Measurements from ENCODE around the gene UGT1A6. TPM values are rescaled to one million over a fixed set of nuclear protein-coding genes. Genes with fewer than 3 reads are reported as not detected.

Gene UGT1A6
- total RNA-seq, 1 experiment from 2014 or later: 2.6 TPM

DNA sequence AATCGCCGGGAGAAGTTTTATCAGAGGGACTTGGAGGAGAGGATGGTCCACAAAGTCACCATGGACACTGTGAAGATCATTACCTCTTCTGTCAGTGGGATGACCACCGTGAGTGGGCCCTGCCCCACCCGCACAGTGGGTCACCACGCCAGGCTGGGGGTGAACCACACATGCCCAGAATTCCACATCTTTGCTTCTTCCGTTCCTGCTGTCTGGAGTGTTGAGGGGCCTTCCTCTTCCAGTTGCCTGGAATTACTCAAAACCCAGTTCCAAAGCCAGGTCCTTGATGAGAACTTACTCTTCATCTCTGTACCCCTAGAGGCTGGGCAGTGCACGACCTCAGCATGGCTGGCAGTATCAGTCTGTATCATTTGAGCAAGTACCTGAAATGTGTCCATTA is 107.5 kb downstream of the UGT1A6 start:
- DNase-seq (ENCODE audit: low spot score): no peak

DNA sequence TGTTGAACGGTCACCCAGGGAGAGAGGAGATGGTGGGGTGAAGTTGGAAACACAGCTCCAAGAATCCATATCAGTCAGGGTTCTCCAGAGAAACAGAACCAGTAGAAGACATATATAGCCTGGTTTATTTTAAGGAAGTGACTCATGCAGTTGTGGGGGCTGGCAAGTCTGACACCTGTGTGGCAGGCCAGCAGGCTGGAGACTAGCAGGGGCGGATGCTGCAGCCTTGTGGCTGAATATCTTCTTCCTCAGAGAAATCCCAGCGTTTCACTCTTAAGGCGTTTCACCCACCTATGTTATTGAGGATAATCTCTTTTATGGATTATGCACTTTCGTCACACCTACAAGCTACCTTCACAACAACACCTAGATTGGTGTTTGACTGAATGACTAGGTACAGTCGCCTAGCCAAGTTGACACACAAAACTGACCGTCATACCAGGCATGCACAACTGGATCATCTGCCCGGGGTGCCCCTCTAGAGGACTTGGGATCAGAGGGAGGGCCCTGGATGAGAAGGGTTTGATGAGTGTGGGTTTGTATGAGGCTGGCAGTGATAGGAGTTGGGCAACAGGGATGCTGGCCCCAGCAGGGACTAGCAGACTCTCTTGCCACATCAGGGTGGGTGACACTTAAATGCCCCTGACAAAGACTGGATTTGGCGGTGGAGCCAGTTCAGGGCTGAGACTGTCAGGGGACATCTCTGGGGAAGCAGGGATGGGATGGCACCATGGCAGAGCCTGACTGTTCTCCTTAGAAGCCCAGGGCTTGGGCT is 108.9 kb downstream of the UGT1A6 start:
- DNase-seq (ENCODE audit: low spot score): peak; percentile 67

DNA sequence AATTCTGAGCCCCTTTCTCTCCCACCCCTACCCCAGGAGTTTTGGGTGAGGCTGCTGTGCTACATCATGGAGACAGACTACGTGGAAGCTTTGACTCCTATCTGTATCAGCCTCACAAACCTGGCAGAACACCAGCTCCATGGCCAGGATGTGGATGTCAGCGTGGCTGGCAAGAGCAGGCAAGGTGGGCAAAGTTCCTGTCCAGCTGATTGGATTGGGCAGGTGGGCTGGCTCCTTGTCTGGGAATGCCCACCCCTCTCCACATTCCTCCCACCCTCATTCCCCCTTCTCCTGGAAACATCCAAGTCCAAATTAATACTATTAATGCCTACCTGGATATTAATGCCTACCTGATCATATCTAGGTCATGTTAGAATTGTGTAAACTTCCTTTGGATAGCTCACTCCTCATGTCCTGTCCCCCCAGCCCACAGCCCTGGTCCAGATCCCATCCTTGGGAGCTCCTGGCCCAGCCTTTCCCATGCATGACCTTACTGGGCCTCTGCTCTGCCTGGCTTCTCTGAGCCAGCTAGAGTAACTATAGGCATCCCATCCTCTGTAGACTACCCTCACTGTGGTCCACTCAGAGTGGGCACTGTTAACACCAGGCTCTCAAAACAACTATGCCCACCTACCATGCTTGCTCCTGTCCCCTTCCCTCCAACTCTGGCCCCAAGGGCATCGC is 109.6 kb downstream of the UGT1A6 start:
- DNase-seq (ENCODE audit: low spot score): no peak

DNA sequence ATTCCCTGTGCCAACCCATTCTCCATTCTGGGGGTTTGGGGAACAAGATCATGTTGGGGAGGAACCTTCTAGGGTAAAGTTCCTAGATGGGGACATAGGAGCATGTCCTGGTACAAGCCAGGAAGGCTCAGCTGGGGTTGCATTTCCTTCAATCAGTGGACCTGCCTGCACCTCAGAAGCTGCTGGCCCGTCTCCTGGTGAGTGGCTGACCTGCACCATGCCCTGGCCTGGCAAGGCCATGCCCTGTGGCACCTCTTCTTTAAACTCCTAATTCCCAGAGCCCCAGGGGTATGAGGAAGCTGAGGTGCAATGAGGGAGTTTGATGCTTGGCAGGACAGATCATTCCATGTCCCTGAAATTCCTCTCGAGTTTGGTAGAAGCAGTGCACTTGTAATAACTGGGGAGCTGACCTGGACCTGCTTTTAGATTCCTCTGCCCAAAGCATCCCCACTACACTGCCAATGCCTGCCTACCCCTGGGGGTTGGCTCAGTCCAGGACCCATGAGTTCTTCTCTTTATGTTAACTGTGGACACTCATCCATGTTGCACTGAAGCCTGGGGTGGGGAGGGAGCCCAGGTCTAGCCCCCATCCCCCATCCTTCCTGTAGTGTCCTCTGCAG is 110.7 kb downstream of the UGT1A6 start:
- no peak for DNase-seq (ENCODE audit: low spot score)

DNA sequence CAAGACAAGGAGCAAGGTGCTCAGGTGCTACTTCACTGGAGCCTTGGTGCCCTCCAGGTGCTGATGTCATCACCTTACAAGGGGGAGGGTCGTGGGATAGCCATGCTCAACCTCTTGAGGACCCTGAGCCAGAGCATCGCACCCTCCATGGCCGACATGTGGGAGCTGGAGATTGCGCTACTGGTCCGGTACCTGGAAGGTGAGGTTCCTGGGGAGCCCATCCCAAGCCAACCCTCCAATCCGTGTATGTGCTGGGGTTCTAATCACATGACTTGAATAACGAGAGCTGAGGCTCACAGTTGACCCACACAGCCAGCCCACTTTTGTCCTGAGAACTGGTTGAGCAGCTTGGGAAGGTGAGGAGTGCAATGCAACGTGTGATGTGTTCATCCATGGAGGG is 111.3 kb downstream of the UGT1A6 start:
- no peak for DNase-seq (ENCODE audit: low spot score)

DNA sequence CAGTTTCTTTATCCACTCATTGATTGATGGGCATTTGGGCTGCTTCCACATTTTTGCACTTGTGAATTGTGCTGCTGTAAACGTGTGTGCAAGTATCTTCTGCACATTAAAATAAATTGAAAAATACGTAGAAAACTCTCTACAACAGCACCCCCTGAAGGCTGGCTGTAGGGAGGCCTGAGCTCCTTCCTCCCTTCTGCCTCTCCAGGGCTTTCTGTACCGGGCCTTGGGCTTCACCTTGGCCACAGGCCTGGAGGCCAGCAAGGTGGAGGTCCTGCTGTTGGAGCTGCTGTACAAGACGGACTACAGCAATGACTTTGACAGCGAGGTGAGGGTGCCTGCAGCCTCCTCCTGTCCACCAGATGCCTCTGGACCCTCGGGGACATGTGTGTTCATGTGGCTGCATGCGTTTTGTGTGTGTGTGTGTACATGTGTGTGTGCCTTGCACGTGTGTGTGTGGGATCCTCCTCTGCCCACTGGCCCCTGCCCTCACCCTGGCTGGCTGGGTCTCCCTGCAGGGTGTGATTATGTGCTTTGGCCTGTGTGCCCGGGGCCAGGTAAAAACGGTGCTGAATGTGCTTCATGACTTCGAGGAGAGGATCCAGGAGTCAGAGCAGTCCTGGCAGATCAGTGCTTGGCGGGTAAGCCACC is 114.7 kb downstream of the UGT1A6 start:
- no peak for DNase-seq (ENCODE audit: low spot score)

DNA sequence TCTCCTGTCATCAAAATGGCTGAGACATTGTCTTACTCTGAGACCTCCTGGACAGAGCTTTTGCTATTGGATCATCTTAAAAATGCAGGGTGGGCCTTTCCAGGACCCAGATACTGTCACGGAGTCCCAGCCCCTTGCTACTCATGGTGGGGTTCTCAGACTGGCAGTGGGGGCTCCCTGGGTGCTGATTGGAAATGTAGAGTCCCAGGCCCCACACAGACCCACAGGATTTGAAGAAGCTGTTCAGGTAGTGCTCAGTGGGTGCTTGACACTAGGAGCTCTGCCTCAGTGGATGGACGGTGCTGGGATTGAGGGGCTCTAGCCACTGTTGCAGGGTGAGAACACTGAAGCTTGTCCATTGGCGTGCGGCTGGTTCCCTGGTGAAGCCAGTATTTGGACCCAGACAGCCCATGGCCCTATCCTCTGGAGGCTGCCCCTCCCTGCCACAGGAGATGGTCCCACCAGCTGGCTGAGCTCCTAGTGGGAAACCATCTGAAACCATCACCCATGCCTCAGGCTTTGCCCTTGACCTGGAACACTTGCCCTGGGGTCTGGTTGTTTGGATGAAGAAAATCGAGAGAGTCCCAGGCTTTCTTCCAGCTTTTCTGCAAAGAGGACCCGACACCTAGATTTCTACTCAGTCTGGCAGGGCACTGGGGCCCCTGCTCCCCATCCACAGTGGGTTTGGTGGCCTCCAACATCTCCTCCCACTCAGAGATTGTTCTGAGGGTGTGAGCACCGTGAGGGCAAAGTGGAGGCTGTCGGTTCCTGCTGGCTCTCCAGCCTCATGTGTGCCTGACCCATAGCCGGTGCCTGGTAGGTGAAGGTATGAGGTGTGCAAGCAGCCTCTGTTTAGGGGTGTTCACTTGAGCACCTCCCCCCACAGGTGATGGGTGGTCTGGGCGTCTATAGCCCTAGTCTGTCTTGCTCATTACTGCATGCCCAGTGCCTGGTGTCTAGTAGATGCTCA is 115.6 kb downstream of the UGT1A6 start:
- DNase-seq (ENCODE audit: low spot score): no peak

DNA sequence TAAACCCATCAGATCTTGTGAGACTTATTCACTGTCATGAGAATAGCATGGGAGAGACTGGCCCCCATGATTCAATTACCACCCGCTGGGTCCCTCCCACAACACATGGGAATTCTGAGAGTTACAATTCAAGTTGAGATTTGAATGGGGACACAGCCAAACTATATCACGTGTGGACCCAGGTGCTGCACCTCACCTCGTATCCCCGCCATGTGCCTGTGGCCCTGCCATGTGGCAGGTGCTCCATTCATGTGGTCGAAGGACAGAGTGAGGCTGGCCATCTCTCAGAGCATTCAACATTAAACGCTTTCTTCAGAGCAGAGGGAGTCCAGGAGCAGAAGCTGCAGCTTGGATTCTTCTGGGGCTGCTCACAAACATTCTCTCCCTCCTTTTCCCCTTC is 117.7 kb downstream of the UGT1A6 start:
- no peak for DNase-seq (ENCODE audit: low spot score)

DNA sequence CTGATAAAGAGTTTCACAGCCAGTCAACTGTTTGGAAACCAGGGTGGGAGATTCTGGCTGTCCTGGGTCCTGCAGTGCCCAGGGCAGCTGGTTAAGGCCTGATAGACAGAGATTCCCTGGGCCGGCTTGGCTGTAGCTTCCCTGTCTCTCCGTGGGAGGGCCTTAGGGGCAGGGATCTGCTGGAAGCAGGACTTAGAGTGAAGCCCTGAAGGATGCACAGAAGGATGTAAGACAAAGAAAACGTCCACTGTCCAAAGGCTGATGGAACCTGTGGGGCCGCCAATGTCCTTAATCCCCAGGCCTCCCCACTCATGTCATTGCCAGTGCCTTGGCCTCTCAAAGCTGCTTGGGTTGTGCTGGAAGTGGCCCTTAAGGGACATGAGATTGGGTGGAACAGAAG is 118.4 kb downstream of the UGT1A6 start:
- DNase-seq (ENCODE audit: low spot score): no peak

DNA sequence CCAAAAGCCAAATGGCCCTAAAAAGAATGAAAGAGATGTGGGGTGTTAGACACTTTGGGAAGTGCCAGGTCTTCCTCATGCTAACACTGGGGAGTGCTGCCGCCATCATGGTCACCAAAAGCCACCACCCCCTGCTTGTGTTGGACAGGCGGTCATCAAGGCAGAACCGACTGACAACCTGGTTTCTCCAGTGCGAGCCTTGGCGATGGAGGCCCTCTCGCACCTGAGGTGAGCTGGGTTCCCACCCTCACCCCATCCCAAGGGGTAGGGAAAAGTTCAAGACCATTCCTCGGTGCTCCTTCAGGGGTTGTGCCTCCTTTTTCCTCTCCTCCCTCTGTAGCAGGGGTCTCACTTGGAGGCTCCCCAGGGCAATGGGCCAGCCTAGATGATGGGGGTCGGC is 119.0 kb downstream of the UGT1A6 start:
- no peak for DNase-seq (ENCODE audit: low spot score)

DNA sequence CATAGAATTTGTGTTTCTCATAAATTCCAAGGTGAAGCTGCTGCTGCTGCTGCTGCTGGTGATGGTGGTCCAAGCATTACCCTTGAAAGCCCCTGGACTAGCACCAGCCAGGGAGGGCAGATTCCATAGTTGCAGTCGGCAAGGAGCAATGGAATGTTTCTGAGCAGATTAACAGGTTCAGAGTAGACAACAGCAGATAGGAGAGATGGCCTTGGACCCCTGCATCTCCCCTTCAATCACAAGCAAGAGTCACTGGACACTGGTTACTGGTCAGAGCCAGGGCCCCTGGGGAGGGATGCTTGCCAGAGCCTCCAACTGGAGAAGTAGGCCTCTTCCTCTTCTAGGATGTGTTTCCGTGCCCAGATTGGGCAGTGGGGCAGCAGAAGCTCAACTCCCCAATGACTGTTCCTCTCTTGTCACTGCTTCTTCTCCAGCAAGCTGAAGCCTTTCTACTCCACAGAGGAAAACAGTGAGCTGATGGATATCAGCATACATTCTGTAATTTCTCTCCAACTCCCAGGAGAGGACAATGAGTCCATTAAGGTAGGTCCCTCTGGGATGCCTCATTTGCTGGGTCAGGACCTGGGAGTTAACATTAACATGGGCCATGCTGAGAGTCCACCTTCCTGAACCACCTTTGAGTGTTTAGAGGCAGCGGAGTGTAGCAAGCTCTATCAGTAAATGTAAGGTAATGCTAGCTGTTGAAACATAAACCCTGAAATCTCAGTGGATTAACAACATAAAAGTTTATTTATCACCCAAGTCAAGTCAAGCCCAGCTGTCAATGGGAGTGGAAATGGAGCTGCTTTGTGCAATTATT is 120.8 kb downstream of the UGT1A6 start:
- DNase-seq (ENCODE audit: low spot score): no peak

DNA sequence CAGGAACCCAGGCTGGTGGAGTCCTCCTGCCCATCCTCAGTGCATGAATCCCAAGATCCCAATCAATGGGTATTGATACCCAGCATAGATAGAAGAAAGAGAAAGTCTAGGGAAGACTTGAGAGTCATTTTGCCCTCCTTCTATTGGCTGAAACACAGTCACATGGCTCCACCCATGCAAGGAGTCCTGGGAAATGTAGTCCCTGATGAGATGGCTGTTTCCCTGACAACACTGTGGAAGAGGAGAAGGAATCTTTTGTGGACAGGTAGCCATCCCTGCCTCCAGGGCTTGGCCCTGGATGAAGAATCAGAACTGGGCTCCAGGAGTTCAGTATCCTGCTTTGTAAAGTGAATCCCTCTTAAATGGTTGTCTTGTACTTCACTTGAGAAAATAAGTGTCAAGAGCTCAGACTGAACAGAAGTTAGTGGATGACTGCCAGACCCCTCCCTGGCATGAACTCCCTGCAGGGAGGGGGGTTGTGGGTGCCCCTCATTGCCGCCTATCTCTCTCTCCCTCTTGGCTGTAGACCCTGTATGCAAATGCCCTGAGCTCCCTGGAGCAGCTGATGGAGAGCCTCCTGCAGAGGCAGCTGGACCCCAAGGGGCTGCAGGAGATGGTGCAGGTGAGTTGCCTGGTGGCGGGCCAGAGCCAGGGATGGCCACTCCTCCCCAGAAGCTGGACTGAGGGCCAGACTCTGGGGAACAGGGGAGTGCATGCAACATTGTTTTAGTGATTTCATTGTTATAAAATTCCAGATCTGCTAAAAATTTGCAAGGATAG is 121.6 kb downstream of the UGT1A6 start:
- DNase-seq (ENCODE audit: low spot score): no peak

DNA sequence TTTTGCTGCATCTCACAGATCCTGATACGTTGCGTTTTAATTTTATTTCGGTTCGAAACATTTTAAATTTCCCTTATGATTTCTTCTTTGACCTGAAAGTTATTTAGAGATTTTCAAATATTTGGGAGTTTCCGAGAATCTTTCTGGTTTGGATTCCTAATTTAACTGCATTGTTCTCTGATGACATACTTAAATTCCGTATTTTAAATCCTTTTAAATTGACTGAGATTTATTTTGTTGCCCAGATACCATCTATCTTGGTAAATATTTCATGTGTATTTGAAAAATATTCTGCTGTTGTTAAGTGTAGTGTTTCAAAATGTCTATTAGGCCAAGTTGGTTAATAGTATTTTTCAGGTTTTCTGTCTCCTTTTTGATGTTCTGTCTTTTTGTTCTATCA is 123.2 kb downstream of the UGT1A6 start:
- no peak for DNase-seq (ENCODE audit: low spot score)

DNA sequence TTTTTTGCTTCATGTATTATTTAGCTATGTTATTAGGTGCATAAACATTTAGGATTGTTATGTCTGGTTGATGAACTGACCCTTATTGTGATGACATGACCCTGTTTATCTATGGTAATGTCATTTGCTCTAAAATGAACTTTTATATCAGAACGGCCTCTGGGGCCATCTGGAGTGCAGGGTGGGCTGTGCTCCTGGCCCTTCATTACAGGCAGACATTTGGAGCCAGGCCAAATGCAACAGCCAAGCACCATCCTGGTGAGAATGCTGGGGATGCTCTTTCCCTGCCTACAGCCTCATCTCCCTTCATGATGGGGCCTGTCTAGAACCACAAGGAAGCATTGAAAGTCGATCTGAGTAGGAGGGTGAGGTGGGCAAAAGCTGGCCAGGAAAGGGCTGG is 123.6 kb downstream of the UGT1A6 start:
- no peak for DNase-seq (ENCODE audit: low spot score)

DNA sequence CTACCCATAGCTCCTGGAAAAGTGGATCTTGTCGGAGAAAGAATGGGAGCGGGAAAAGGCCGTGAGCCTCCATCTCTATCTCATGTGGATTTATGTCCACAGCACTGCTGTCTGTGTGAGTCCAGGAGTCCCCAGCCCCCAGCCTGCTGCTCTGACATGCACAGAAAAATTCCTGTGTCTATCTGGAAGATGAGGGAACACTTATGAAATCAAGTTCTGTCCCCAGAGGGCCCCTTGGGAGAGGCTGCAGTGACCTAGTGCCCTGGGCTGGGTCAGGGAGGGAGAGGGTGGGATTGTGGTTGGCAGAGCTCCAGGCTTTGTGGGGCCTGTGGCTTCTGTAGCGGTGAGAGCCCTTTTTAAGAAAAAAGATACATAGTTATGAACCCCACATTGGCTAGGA is 124.1 kb downstream of the UGT1A6 start:
- no peak for DNase-seq (ENCODE audit: low spot score)

DNA sequence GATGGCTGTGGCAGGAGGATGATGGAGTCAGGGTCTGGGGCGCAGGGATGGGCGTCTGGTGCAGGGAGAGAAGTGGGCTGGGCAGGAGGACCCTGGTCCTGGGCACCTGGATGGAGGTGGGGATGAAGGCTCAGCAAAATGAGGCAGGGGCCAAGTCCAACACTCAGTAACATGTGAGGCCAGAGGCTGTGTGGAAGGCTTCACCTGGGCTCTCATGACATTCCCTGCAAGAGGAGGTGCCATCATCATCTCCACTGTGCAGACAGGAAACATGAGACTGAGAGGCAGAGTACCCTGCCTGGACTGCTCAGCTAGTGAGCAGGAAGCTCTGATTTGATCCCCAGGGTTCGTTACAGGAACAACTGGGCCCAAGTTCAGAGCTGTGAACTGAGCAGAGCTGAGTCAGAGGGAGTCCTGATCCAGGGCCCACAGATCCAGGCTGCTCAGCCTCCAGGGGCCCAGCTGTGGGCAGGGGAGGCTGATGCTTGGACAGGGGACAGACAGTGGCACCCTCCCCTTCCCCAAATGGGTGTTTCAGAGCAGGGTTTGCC is 124.7 kb downstream of the UGT1A6 start:
- no peak for DNase-seq (ENCODE audit: low spot score)

DNA sequence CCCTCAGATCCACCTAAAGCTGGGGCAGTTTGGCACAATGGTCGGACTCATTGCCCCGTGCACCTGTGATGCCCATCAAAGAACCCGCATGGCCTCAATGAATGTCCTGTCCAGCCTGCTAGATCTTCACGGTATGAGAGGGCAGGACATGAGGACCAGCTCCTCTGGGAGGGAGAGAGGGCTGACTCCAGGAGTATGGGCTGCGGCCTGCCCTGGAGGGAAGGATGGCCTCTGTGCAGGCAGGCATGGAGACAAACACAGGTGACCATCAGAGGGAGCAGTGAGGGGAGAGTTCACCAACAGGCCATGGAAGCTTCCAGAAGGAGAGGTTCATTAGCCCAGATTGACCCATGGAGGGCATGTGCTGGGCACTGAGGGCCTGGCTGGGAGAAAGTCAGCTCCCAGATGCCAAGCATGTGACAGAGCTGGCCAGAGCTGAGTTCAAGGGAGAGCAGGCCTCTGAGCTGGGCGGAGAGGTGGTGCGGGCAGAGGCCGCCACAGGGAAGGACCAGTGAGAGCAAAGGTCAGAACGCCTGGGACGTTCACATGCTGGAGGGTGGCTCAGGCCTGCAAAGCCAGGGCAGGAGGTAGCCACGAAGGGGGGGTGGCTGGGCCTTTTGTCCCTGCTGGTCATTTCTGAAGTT is 125.4 kb downstream of the UGT1A6 start:
- no peak for DNase-seq (ENCODE audit: low spot score)

DNA sequence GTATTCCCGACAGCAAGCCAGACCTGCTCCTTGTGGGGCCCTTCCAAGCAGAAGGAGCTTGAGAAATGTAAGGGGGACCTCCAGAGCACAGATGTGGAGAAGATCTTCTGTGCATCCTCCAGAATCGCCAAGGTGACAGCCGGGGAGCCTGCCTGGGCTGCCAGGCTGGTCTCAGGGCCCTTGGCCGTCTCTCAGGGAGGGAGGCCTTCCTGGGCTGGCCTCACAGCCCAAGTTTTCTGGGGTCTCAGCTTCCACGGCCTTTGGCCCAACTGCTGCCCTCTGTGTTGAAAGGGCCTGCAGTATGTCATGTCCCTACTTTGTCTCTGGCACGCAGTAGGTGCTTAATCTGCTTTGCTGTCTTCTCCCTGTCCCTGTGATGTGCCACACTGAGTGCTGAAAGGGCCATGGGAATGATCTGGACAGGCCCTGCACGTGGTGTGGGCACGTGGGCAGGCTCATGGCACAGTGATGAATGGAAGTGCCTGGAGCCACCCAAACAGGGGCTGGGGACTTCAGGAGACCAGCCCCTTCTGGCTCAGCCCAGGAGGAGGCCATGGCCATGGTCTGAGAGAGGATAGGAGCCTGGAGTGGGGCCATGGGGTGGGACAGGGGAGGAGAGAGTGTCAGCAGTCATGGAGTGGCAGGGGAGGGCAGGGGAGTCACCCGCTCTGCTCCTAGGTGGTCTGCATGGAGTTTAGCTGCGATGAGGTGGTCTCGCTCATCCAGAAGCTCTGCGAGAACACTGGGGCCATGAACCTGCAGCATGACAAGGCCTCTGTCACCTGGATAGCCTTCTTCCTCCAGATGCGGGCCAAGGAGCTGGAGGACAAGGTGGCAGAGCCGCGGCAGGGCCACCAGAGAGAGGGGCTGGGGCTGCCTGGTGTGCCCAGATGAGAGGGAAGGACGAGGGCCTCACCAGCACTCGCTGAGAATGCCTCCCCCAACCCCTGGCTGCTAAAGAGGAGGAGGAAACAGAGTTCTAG is 126.2 kb downstream of the UGT1A6 start:
- no peak for DNase-seq (ENCODE audit: low spot score)

Measured in H4 (cell line).